Esophagus squamous epithelium (tissue), 5 donors: Measurements from ENCODE around the gene IQSEC1. TPM values are rescaled to one million over a fixed set of nuclear protein-coding genes. Genes with fewer than 3 reads are reported as not detected.

Experiments
- DNase-seq: peaks from one replicate; lab custom pipeline; 2025; lab: John Stamatoyannopoulos, UW
- H3K27ac ChIP-seq, 4 donors: fragments of 200-600 bp; sonication (generic); one replicate each; pipeline ENCODE4 v1.5.1; 2016 to 2019; ENCODE audit warnings: mild to moderate bottlenecking in 1 of 4
- H3K27me3 ChIP-seq, 4 donors: fragments of 200-600 bp; sonication (generic); 1 replicate in 3 of 4; 2 replicates in 1 of 4; pipeline versions ENCODE4 v1.5.1 to v1.6.0; 2017 to 2021; ENCODE audit warnings: antibody characterized with exemption in 1 of 4
- H3K36me3 ChIP-seq, 3 donors: fragments of 200-600 bp; sonication (generic); one replicate each; pipeline ENCODE4 v1.5.1; 2016 to 2019
- H3K4me1 ChIP-seq, 3 donors: fragments of 200-600 bp; sonication (generic); one replicate each; pipeline ENCODE4 v1.5.1; 2017 to 2019
- H3K4me3 ChIP-seq, 4 donors: fragments of 200-600 bp; sonication (generic); 1 replicate in 3 of 4; 2 replicates in 1 of 4; pipeline ENCODE4 v1.5.1; 2016 to 2019; ENCODE audit warnings: mild to moderate bottlenecking in 2 of 4, moderate library complexity in 1 of 4
- H3K9me3 ChIP-seq, 3 donors: fragments of 200-600 bp; sonication (generic); one replicate each; pipeline ENCODE4 v1.5.1; 2016 to 2019
- POLR2A ChIP-seq, 4 donors: fragments of 450-650 bp; IDR thresholded peaks; one replicate each; pipeline ENCODE4 v1.6.1; 2017; ENCODE audit warnings: antibody characterized with exemption in 4 of 4, mild to moderate bottlenecking in 4 of 4, moderate library complexity in 3 of 4
- WGBS, 2 donors: methylation state at CpG; one replicate each; pipeline ENCODE4 v1.1.5; 2018; 5-methylcytosine and 5-hydroxymethylcytosine counted together
- intact Hi-C: fragments of 100-400 bp; cut with DNase I; formaldehyde crosslinking; loops from one replicate; pipeline ENCODE4 v1.15.0; 2022
- total RNA-seq, 4 donors: library from RNA; depleted of rRNA; stranded (reverse); fragments of >200 nt; gene quantifications; one replicate each; pipeline ENCODE4 v1.1.0, GENCODE V29; 2016
- TF ChIP-seq, protein P1 (sequence below), 6 experiments: fragments of 450-650 bp in 4 of 6; fragments of 200-600 bp in 2 of 6; sonication (generic) in 2 of 6; IDR thresholded peaks; one replicate each; pipeline ENCODE4 v1.5.1; 2016 to 2019; ENCODE audit warnings: antibody characterized with exemption in 6 of 6, mild to moderate bottlenecking in 4 of 6, moderate library complexity in 4 of 6
- donor health status: DM: yes; HTN: yes; CAD: no.

Gene IQSEC1
- total RNA-seq, 4 donors from 2014 or later = 7.3 to 27.1 (median 10.7) TPM

- Histone ChIP-seq H3K36me3 (peaks cover 6 to 95% (median 16%) of the 10 kb centered on the region in 3 donors), H3K27ac (no peak overlapping the region), H3K4me3 (no peak overlapping the region), H3K27me3 (no peaks in the 10 kb centered on the region), H3K4me1 (peaks cover 0 to 22% (median 0%) of the 10 kb centered on the region in 3 donors), H3K9me3 (no peaks in the 10 kb centered on the region)
- TF ChIP-seq, protein P1, sequence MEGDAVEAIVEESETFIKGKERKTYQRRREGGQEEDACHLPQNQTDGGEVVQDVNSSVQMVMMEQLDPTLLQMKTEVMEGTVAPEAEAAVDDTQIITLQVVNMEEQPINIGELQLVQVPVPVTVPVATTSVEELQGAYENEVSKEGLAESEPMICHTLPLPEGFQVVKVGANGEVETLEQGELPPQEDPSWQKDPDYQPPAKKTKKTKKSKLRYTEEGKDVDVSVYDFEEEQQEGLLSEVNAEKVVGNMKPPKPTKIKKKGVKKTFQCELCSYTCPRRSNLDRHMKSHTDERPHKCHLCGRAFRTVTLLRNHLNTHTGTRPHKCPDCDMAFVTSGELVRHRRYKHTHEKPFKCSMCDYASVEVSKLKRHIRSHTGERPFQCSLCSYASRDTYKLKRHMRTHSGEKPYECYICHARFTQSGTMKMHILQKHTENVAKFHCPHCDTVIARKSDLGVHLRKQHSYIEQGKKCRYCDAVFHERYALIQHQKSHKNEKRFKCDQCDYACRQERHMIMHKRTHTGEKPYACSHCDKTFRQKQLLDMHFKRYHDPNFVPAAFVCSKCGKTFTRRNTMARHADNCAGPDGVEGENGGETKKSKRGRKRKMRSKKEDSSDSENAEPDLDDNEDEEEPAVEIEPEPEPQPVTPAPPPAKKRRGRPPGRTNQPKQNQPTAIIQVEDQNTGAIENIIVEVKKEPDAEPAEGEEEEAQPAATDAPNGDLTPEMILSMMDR (IDR thresholded peaks at IDR 0.05) = no peak
- TF ChIP-seq POLR2A (IDR thresholded peaks at IDR 0.05) = no peak
- intact Hi-C loops = no loop called here
- 80% methylated on average over 4 of the region's 9 CpGs; no CpG with 5 or more reads in 1 of the 2 donors for WGBS, 2 donors
- no peak for DNase-seq
These were observed 152.3 kb downstream of the IQSEC1 start for GRCh38 chr3:12920967-12921366.

DNA sequence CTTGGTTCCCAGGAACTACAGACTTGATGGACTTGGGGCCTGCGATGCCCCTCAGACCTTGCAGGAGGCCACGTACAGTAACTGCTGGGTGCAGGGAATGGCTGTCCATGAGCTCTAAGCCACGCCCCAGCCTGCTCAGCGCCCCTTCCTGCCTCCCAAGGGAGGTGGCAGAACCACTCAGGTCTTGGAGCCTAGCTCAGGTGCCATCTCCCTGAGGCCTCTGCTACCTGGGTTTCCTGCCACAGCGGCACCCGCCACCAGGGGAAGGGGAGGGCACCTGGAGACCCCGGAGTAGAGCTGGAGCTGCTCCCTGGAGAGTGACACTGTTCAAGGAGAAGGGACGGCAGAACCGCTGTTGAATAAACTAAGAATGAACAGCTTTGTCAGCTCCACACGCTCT is 154.0 kb downstream of the IQSEC1 start:
- no peak for TF ChIP-seq POLR2A (IDR thresholded peaks at IDR 0.05)
- TF ChIP-seq, protein P1 (IDR thresholded peaks at IDR 0.05) = no peak
- DNase-seq = no peak

GRCh38 chr3:12918231-12918630 is 155.0 kb downstream of the IQSEC1 start:
- no peak for DNase-seq
- peaks cover 6 to 92% (median 12%) of the 10 kb centered on the region in 3 donors for H3K36me3 ChIP-seq
- H3K4me3 ChIP-seq = no peak overlapping the region

More for the DNA sequence above, 154.0 kb downstream of the IQSEC1 start:
- Histone ChIP-seq H3K4me1 (peaks cover 0 to 20% (median 0%) of the 10 kb centered on the region in 3 donors), H3K36me3 (peaks cover 6 to 94% (median 12%) of the 10 kb centered on the region in 3 donors), H3K27me3 (no peaks in the 10 kb centered on the region), H3K27ac (no peak overlapping the region), H3K9me3 (no peaks in the 10 kb centered on the region), H3K4me3 (no peak overlapping the region)
- intact Hi-C loops = no loop called here
- 80 to 100% methylated on average over 1 to 4 of the region's 10 CpGs for WGBS, 2 donors

DNA sequence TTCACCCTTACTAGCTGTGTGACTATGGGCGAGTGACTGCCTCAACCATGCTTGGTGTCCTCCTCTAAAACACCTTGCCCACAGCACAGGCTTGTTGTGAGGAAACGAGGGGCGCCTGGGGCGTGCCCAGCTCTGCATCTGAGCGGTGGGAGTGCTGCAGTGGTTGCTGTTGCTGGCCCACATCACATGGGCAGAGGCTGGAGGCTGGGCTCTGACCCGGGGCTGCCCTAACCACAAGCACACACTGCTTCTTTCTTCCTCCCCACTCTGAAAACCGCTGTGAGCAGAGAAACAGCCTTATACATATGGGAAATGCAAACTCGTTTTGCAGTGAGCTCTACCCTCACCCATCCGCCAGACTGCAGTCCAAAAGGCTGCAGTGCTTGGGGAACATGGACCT is 157.1 kb downstream of the IQSEC1 start:
- intact Hi-C loops = no loop called here
- H3K4me1 ChIP-seq = no peaks in the 10 kb centered on the region
- DNase-seq = no peak
- TF ChIP-seq, protein P1 (IDR thresholded peaks at IDR 0.05) = no peak
- TF ChIP-seq POLR2A (IDR thresholded peaks at IDR 0.05) = no peak
- H3K27me3 ChIP-seq = no peaks in the 10 kb centered on the region
- H3K9me3 ChIP-seq = no peaks in the 10 kb centered on the region
- 61 to 67% methylated on average over 1 to 6 of the region's 9 CpGs for WGBS, 2 donors
- no peak overlapping the region for H3K27ac ChIP-seq
- H3K36me3 ChIP-seq = peaks cover 6 to 92% (median 11%) of the 10 kb centered on the region in 3 donors
- H3K4me3 ChIP-seq = no peak overlapping the region

More at GRCh38 chr3:12918231-12918630, 155.0 kb downstream of the IQSEC1 start:
- TF ChIP-seq POLR2A (IDR thresholded peaks at IDR 0.05) = no peak
- TF ChIP-seq, protein P1 (IDR thresholded peaks at IDR 0.05) = no peak
- intact Hi-C loops = no loop called here
- Histone ChIP-seq H3K4me1 (peaks cover 0 to 10% (median 0%) of the 10 kb centered on the region in 3 donors), H3K27me3 (no peaks in the 10 kb centered on the region), H3K27ac (no peak overlapping the region), H3K9me3 (no peaks in the 10 kb centered on the region)
- 27 to 40% methylated on average over 1 of the region's 3 CpGs for WGBS, 2 donors

DNA sequence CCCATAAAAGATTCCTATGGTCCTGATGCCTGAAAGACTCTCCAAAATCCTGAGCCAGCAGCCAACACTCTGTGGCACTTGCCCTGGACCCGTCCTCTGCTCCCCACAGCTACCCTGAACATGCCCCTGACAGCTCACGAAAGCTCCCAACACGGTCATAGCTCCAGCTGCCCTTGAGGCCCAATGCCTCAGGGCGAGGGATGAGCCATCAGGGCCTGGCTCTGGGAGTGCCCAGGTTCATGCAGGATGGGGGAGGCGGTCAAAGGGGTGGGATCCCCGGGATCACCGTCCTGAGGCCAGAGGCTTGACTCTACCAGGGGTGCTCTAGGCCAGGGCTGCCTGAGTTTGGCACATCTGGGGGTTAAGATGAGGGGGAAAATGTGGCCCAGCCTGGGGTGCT is 159.1 kb downstream of the IQSEC1 start:
- Histone ChIP-seq H3K9me3 (no peaks in the 10 kb centered on the region), H3K36me3 (peaks cover 7 to 92% (median 7%) of the 10 kb centered on the region in 3 donors), H3K27me3 (no peaks in the 10 kb centered on the region), H3K27ac (no peak overlapping the region), H3K4me1 (no peaks in the 10 kb centered on the region), H3K4me3 (no peak overlapping the region)
- WGBS, 2 donors = 17 to 80% methylated on average over 1 of the region's 7 CpGs
- intact Hi-C loops = no loop called here
- TF ChIP-seq, protein P1 (IDR thresholded peaks at IDR 0.05) = no peak
- TF ChIP-seq POLR2A (IDR thresholded peaks at IDR 0.05) = no peak
- no peak for DNase-seq
